Lower leg skin (tissue), 3 donors: ENCODE data around the gene MAST4.

Source experiments
- CTCF ChIP-seq, 3 donors: fragments of 450-650 bp; IDR thresholded peaks; one replicate each; pipeline ENCODE4 v1.5.1; 2016; ENCODE audit warnings: antibody characterized with exemption in 3 of 3, mild to moderate bottlenecking in 3 of 3, moderate library complexity in 2 of 3
- POLR2A ChIP-seq, 2 donors: fragments of 450-650 bp; IDR thresholded peaks; one replicate each; pipeline ENCODE4 v1.6.1; 2016 to 2017; ENCODE audit warnings: antibody characterized with exemption in 2 of 2, mild to moderate bottlenecking in 1 of 2, moderate library complexity in 1 of 2

GRCh38 chr5:66869347-66869746, 273.2 kb downstream of the MAST4 start:
- no peak for TF ChIP-seq CTCF (IDR thresholded peaks at IDR 0.05)
- TF ChIP-seq POLR2A (IDR thresholded peaks at IDR 0.05): no peak
